Measurements from ENCODE around the gene VIM.
"Not testable (repeated sequence)": the region's sequence is repeated elsewhere in the genome, so short reads cannot be mapped to it uniquely, and the experiment has no call there.

The VIM gene

GRCh38 chr10:17256627-17257026 is 28.6 kb downstream of the VIM start:
- no peak for DNase-seq (ENCODE audit: low read depth)
- no peak overlapping the region for H3K4me3 ChIP-seq (ENCODE audit: low read depth, low read length)
- TF ChIP-seq CTCF (IDR thresholded peaks at IDR 0.05; ENCODE audit: low read depth, low read length, missing control alignments), result no peak
- in situ Hi-C loops (cut with HindIII; ENCODE audit: low sequenced_read_pairs), result no loop called here

GRCh38 chr10:17257466-17258321 is 29.7 kb downstream of the VIM start:
- TF ChIP-seq CTCF (IDR thresholded peaks at IDR 0.05; ENCODE audit: low read depth, low read length, missing control alignments), result peak; percentile 74
- DNase-seq (ENCODE audit: low read depth), result peak; percentile 78
- in situ Hi-C loops (cut with HindIII; ENCODE audit: low sequenced_read_pairs), result no loop called here

GRCh38 chr10:17262502-17262901 is 34.5 kb downstream of the VIM start:
- TF ChIP-seq CTCF (IDR thresholded peaks at IDR 0.05; ENCODE audit: low read depth, low read length, missing control alignments), result no peak
- H3K4me3 ChIP-seq (ENCODE audit: low read depth, low read length), result no peak overlapping the region
- in situ Hi-C loops (cut with HindIII; ENCODE audit: low sequenced_read_pairs), result no loop called here
- DNase-seq (ENCODE audit: low read depth), result no peak

More at GRCh38 chr10:17257466-17258321, 29.7 kb downstream of the VIM start:
- no peak overlapping the region for H3K4me3 ChIP-seq (ENCODE audit: low read depth, low read length)

- no peak for DNase-seq (ENCODE audit: low read depth)
- no peak for TF ChIP-seq CTCF (IDR thresholded peaks at IDR 0.05; ENCODE audit: low read depth, low read length, missing control alignments)
- in situ Hi-C loops (cut with HindIII; ENCODE audit: low sequenced_read_pairs), result no loop called here
- no peak overlapping the region for H3K4me3 ChIP-seq (ENCODE audit: low read depth, low read length)
Observed at GRCh38 chr10:17263580-17263979, 35.5 kb downstream of the VIM start.

GRCh38 chr10:17265468-17265867 is 37.4 kb downstream of the VIM start:
- in situ Hi-C loops (cut with HindIII; ENCODE audit: low sequenced_read_pairs), result no loop called here
- no peak overlapping the region for H3K4me3 ChIP-seq (ENCODE audit: low read depth, low read length)
- TF ChIP-seq CTCF (IDR thresholded peaks at IDR 0.05; ENCODE audit: low read depth, low read length, missing control alignments), result no peak
- no peak for DNase-seq (ENCODE audit: low read depth)

GRCh38 chr10:17266549-17266948 is 38.5 kb downstream of the VIM start:
- H3K4me3 ChIP-seq (ENCODE audit: low read depth, low read length); DNase-seq (ENCODE audit: low read depth); in situ Hi-C loops (cut with HindIII; ENCODE audit: low sequenced_read_pairs): not testable (repeated sequence)

- H3K4me3 ChIP-seq (ENCODE audit: low read depth, low read length), result no peak overlapping the region
- TF ChIP-seq CTCF (IDR thresholded peaks at IDR 0.05; ENCODE audit: low read depth, low read length, missing control alignments), result no peak
- DNase-seq (ENCODE audit: low read depth), result no peak
- in situ Hi-C loops (cut with HindIII; ENCODE audit: low sequenced_read_pairs), result no loop called here
Observed at GRCh38 chr10:17272648-17273047, 44.6 kb downstream of the VIM start.

All from astrocyte of the cerebellum (primary cell).